ENCODE data around the gene METTL25. TPM values are rescaled to one million over a fixed set of nuclear protein-coding genes. Genes with fewer than 3 reads are reported as not detected.

The METTL25 gene
- total and polyA plus RNA-seq, 2 experiments from 2014 or later, result 7.6 to 14.3 TPM

GRCh38 chr12:82327861-82328260 is 30.5 kb upstream of the METTL25 start (continued):
- TF ChIP-seq ZNF462 (CRISPR knock-in tag; IDR thresholded peaks at IDR 0.05), result no peak
- no peak for TF ChIP-seq JUNB (IDR thresholded peaks at IDR 0.05; ENCODE audit: unreplicated experiment)
- no peak for TF ChIP-seq EZH2phosphoT487 (IDR thresholded peaks at IDR 0.05; ENCODE audit: unreplicated experiment)
- no peak for TF ChIP-seq NANOG (IDR thresholded peaks at IDR 0.05; ENCODE audit: borderline replicate concordance)

GRCh38 chr12:82329508-82329907 is 28.8 kb upstream of the METTL25 start:
- Histone ChIP-seq H2AFZ (no peak overlapping the region), H4K20me1 (replicated peaks; ENCODE audit: insufficient read depth) (no peaks in the 10 kb centered on the region), H3F3A (replicated peaks; ENCODE audit: low read depth) (no peaks in the 10 kb centered on the region), H3K79me2 (replicated peaks; ENCODE audit: insufficient read depth) (no peaks in the 10 kb centered on the region), H3K4me3 (no peak overlapping the region), H3K27me3 (ENCODE audit: insufficient read depth) (no peaks in the 10 kb centered on the region), H3K4me1 (ENCODE audit: insufficient read depth) (no peaks in the 10 kb centered on the region), H3K36me3 (ENCODE audit: insufficient read depth) (no peaks in the 10 kb centered on the region), H3K4me2 (peak overlapping the region; percentile 10; the same call in 1 of the 2 replicates), H3K27ac (ENCODE audit: low read depth) (no peak overlapping the region), H3K9me2 (ENCODE audit: insufficient read depth) (no peaks in the 10 kb centered on the region)
- DNase-seq (ENCODE audit: low spot score), result peak; percentile 52
- no peak overlapping the region for H3K4me3 Mint-ChIP-seq
- no peak overlapping the region for H3K27ac Mint-ChIP-seq
- H3K4me1 Mint-ChIP-seq, result peaks cover 14% of the 10 kb centered on the region; the same call in 2 of the 3 replicates
- H3K36me3 Mint-ChIP-seq (ENCODE audit: low read depth), result no peaks in the 10 kb centered on the region
- H3K27me3 Mint-ChIP-seq (ENCODE audit: insufficient read depth, low read depth, poor library complexity), result no peaks in the 10 kb centered on the region
- peak; percentile 47; the same call in 2 of the 3 replicates for ATAC-seq
- TF ChIP-seq EZH2phosphoT487 (IDR thresholded peaks at IDR 0.05; ENCODE audit: unreplicated experiment), result no peak
- TF ChIP-seq EZH2 (IDR thresholded peaks at IDR 0.05; ENCODE audit: low read depth, unreplicated experiment), result no peak
- H3K9me3 Mint-ChIP-seq, result no peaks in the 10 kb centered on the region
